Central memory CD4-positive, alpha-beta T cell (primary cell): ENCODE measurements around the gene SLC9A2.

Experiments
- DNase-seq: peaks from one replicate; pipeline ENCODE4 v3.0.0; 2022

Gene SLC9A2

DNA sequence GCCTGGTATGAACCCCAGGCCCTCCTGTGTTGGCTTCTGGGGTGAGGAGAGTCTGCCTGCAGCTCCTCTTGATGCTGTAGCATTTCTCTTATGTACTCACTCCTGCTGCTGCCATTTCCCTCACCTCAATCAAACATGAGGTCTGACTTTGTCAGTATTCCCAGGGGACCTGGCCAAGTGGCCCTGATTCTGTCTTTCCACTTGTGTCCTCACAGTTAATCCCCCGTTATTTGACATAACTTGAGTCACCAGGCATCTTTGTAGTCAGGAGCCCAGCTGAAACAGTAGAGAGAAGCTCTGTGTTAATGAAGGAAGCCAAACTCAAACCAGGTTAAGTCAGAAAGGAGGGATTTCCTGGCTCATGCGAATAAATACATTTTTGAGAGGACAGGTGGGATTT, 55.0 kb downstream of the SLC9A2 start:
- DNase-seq: no peak

DNA sequence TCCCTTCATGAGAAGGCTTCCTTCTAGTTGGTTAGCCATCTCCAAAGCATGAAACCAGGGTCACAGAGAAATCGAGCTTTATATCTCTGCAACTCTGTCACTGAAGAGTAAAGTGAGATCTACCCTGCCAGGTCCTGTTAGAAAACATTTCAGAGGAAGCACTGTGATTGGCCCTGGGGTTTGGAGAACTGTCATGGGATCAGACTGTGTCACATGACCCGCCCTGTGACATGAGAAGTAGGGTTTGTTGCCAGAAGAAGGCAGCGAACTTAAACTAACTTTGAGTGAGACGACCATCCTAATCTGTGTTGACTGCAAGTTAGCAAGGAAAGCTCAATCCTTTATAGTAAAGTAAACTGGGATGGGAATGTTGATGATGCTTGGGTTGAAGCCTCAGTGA, 55.5 kb downstream of the SLC9A2 start:
- no peak for DNase-seq

DNA sequence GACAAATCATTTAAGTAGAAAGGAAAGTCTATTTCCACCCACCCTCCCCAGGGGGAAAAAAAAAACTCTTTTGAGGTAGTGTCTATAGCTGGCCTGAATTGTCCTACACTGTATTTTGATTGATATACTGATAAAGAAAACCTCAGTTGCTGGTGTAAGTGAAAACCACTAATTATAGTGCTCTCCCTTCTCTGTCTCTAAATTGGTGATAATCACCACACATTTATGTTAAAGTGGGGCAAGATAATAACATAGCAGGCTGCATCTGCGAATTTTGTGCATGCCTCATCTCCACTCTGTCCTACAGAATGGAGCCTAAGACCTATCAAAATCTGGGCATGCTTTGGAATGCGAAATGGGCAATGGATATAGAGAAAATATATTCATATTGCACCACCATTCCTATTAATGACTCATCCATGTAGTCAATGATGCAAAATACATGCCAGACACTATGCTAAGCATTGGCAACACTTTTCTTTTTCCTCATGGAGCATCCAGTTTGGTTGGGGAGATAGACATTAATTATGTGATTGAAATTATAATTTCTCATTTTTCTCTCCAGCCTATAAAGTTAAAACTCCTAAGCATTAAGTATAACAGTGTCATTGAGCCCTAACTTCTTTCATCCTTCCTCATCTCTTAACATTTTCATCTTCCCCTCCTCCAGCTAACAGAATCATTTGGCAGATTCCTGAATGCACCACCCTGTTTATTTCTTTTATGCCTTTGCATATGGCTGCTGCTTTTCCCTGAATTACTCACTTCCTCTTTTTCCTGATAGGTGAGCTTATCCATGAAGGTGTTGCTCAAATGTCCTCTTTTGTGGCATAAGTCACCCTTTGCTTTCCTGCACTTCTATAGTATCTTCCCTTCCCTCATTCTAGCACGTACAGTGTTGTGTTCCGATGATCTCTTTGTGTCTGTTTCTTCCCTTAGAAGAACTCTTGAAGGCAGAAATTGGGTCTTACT, 58.2 kb downstream of the SLC9A2 start:
- no peak for DNase-seq

DNA sequence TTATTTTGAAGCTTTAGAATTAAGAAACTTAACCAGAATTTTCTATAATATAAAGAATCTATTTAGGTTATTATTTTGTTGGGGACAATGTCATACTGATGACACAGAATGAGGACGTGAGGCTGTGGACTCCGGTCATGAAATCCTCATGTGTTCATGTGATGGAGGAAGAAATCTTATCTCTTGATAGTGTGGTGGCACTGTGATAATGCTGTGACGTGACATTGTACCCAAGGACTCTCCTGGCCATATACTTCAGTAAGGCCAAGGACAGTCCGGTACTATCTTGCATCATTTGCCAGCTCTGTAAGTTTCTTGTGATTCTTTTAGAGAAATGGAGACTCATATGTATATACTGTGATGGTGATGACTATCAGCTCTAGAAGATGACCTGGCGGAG, 59.1 kb downstream of the SLC9A2 start:
- DNase-seq: no peak

DNA sequence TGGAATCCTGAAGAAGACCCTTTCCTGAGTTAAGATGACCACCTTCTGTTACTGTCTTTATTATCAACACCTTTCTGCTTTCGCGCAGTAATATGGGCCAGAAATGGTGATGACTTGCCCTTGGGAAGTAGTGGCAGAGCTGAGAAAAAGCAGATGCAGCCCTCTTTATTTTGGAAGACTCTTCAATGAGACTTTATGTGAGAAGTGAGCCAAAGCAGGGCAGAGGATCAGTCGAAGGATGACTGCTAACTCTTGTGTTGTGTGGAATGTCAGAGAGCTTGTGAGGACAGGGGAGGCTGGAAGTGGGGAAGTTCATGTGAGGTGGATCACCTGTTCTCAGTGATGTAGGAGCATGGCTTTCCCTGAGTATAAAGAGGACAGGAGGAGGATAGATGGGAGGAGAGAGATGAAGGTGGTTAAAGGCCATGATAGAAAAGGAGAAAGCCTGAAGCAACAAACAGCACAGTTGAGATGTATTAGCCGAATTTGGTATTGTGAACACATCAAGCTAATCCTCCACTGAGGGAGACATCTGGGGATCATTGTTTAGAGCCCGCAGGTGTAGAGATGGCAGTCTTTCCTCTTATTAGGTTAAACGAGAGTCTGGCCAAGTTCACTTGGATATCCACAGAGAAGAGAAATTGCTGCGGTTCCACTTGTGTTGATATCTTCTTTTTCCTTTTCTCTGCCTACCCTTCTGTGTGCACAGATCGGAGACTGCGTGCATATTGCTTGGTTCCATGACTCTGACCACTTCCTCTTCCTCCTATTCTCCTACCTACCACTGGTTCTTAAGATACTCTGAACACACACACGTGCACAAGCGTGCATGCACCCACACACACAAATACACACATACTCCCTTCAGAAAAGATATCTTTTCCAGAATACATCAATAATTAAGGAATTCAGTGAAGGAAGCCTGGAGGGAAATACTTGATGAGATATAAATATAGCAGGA, 67.4 kb downstream of the SLC9A2 start:
- no peak for DNase-seq

DNA sequence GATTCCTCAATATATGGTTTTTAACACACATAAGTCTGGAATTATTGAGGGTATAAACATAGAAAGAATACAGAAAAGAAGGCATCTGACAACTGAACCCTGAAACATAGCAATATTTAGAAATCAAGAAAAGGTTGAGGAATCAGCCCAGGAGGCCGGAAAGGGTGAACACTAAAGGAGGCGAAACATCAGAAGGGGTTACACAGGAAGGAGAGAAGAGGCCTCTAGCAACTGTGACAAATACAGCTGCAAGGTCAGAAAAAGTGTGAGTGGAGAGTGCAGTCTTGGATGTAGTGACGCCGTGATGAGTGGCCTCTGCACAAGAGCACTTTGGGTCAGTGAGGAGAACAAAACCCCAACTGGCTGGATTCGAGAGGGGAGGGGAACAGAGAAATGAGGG, 70.7 kb downstream of the SLC9A2 start:
- DNase-seq: no peak

DNA sequence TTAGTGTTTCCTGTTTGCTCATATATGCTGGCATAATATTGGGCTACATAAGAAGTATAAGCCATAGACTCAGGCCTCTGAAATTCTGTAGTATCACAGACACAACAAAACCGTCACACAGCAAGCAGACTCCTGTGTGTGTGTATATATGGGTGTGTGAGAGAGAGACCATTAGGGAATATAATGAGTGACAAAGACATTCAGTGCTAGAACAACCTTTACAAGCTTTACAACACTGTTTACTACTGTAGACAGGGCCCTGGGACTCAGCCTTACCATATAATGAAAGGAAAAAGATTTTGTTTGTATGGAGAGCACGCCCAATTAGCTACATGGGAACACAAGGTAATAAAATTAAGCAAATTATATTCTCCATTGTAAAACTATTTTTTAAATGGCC, 77.1 kb downstream of the SLC9A2 start:
- no peak for DNase-seq

DNA sequence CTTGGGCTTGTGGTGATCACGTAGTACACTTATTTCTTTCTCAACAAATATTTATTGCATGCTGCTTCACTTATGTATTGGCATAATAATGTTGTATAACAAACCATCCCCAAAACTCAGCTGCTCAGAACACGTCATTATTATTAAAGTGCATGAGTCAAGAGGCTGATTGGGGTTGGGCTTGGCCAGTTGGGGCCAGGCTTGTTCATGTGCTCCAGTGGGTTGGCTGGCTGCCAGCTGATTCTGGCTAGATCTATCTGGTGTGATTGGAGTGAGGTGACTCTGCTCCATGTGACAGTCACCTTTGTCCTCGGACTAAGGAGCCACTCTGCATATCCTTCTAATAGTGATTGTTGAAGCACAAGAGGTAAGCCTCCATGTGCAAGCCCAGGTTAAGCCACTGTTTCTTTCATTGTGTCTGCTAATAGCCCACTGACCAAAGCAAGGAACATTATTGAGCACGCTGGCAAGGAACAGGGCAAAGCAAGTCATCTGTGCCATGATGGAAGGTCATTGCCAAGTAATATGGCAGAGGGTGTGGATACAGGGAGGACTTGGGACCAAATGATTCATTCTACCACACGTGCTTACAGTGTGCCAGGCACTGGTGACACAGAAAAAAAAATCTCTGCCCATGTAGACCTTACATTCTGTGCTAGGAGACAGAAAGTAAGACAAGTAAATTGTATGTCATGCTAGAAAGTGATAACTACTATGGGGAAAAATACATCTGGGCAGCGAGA, 79.2 kb downstream of the SLC9A2 start:
- DNase-seq: no peak

DNA sequence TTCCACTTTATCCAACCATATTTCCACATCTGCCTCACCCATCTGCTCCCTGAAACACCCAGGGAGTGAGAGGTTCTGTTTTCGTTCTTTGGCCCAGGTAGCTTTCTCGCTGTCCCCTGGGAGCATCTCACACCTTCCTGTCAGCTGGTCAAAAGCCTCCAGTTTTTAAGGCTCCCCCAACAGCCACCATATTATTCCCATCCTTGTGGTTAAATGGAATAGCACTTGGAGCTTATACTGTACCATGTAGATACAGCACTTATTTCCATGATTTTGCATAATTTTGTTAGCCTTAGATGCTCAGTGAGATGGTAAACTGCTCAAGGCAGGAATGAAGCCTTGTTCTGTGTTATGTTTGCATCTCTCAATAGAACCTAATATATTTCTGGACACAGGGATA, 84.0 kb downstream of the SLC9A2 start:
- DNase-seq: no peak

DNA sequence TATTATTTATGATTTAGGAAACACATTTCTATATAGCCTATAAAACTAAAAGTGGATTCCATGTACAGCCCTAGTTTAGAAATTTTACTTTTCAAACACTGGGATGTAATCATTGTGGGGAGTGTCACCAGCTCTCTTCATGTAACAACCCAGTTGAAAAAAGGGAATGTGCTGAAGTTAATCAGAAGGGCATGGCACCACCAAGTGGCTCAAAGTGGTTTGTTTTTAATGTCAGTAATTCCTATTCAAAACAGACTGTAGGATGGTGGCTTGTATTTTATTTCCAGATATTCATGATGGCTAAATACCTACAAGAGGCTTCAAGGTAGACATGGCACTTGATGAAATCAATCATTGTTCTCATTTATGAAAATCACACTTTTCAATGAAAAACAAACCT, 84.4 kb downstream of the SLC9A2 start:
- DNase-seq: no peak

DNA sequence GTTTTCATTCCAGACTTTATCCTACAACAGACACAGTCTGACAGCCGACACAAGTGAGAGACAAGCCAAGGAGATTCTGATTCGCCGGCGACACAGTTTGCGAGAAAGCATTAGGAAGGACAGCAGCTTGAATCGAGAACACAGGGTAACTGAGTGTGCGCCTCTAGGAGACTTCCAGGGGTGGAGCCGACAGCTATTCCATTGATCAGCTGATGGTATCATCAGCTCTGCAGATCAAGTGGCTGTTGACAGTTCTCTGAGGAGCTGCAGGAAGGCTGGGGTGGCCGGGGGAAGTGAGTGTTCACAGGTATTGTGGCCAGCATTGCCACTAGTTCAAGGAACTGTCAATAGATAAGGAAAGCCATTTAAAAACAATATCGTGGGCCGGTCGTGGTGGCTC, 85.2 kb downstream of the SLC9A2 start:
- no peak for DNase-seq

DNA sequence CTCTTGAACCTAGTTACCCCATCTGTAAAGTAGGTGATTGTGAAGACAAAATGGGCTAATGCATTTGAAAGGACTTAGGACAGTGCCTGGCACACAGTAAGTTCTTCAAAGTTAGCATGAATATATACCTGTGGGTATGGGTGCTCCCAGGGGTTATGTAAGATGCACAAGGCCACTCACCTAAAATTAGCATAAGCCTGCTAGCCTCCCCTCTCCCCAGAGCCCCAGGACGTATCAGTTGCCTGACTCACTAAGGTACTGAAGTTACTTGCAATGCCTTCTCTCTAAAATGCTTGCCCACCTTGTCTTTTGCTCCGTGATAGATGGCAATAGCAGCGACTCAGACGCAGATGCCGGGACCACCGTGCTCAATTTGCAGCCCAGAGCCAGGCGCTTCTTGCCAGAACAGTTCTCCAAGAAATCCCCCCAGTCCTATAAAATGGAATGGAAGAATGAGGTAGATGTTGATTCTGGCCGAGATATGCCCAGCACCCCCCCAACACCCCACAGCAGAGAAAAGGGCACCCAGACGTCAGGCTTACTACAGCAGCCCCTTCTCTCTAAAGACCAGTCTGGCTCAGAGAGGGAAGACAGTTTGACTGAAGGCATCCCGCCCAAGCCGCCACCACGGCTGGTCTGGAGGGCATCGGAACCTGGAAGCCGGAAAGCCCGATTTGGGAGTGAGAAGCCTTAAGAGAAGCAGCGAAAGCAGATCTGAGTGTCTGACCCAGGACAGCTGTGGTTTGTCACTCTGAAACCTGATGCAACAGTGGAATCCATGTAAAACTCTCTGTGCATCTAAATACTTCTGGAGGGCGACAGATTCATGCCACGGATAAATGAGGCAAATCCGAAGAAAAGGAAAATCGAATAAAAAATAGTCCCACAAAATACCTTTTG, 88.7 kb downstream of the SLC9A2 start:
- DNase-seq: no peak

DNA sequence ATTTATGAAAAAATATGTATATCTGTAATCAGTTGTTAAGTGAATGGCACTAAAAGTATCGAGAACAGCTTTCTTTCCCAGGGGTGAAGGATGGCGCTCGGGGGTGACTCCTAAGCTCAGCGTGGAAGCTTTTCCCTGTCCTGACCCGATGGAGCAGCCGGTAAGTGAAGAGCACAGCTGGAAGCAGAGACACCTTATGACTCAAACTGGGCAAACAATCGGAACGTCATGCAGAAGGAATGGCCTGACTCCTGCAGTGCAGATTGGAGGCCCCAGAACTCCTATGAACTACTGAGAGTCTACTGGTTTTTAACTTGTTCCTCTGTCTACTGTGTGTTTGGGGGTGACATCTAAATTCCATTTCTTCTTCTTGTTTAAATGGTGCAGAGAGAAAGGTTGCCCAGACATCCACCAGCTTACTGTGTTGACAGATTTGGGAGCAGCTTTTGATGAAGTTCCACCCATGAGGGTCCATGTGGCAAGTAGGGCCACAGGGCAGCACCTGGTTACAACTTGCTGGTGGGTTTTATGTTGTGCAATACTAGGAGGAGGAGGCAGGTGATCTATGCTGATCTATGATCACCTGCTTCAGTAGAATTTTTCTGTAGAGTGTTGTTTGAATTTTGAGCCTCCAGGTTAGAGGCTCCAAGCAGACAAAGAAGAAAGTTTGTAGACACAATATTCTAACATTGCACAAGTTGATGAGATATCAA, 89.7 kb downstream of the SLC9A2 start:
- no peak for DNase-seq

DNA sequence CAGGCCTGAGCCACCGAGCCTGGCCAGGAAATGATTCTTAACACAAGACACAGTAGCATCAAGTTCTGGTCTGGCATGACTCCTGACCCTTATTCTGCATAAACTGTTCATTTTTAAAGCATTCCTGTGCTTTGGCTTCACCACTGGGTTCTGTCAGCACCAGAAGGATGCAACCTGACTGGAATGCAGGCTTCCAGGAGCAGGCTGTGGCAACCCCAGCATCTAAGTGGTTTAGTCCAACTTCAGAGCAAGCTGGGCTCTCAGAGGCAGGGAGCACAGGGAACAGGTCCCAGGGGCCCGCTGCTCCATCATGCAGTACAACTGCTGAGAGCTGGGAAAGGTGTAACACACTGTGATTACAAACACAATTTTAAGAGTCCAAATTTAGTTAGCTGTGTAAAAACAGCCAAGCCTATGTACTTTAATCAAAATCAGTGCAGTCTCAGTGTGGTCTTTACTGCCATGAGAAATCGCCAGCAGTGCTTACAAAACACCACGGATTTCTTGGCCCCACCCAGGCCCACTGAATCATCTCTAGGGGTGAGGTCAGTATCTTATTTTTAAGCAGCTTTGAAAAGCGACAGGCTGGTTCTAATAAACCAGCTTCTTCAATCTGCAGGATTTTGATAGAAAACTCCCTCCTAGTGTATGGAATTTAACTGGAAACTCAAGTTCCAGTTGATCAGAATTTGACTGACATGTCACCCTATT, 98.1 kb downstream of the SLC9A2 start:
- DNase-seq: no peak

DNA sequence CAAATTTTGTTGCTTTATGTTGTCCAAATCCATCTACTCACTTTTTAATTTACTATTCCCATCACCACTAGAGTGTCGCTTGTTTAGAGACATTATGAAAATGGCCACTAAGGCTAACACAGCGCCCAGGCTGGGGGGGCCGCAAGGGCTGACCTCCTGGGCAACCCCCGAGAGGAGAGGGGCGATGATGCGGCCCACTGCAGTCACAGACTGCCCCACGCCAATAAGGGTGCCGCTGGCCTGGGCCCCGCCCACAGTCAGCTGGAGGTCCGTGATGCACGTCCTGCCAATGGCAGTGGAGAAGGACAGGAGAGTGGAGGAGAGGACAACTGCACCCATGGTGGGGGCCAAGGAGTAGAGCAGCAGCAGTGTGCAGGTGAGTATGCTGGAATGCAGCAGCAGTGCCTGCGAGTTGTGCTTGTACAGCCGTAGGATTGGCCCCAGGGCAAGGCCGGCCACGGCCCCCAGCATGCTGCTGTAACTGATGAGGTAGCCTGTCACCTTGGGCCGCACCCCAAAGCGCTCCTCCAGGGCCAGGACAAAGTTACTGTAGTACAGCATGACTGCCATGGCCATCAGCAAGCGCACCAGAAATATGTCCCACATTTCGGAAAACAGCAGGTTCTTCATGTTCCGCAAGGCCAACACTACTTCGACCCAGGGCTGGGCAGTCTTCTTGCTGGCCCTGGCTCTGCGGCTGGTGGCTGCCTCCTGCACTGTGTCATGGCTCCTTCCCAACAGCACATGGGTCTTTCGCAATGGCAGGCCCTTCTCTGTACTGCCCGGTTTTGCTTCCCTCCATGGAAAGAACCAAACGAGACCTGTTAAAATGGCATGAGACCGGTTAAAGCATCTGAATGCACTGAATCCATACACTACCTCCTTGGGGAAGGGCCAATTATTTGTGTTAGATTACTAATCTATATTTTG, 99.3 kb downstream of the SLC9A2 start:
- DNase-seq: no peak

DNA sequence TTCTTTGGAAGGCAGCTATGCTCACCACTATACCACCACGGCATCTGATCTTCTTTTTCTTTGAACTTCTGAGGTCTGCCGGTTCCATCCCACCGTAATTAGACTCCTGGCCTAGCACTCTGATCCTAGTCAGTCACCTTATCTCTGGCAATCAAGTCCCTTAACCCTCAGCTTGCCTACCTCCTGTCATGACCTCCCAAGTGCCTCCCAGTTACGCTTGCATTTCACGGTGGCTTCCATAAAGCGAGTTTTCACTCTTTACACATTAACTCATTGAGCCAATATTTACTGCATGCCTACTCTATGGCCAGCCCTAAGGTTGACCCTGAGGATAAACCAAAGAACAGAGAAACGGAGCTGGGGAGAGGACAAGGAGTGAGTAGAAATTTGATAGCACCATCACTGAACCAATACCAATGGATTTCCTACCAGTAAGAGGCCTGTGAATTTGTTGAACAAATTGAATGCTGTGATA, 104.7 kb downstream of the SLC9A2 start:
- DNase-seq: no peak

DNA sequence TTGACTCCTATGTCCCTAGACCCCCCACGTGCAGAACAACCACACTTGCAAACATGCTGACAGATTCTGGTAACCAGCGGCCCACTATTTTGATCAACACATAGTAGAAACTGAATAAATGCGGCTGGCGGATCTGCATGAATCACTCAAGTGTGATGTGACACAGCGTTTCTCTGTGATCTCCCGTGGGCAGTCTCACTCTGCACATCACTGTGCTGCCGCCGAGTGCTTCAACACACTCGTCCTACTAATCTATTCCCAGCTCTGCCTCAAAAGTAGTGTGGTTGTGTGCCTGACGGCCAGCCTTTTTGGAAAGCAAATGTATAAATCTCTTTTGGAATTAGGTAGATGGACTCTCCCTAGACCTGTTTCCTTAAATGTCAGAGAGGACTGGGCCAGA, 105.2 kb downstream of the SLC9A2 start:
- DNase-seq: no peak

DNA sequence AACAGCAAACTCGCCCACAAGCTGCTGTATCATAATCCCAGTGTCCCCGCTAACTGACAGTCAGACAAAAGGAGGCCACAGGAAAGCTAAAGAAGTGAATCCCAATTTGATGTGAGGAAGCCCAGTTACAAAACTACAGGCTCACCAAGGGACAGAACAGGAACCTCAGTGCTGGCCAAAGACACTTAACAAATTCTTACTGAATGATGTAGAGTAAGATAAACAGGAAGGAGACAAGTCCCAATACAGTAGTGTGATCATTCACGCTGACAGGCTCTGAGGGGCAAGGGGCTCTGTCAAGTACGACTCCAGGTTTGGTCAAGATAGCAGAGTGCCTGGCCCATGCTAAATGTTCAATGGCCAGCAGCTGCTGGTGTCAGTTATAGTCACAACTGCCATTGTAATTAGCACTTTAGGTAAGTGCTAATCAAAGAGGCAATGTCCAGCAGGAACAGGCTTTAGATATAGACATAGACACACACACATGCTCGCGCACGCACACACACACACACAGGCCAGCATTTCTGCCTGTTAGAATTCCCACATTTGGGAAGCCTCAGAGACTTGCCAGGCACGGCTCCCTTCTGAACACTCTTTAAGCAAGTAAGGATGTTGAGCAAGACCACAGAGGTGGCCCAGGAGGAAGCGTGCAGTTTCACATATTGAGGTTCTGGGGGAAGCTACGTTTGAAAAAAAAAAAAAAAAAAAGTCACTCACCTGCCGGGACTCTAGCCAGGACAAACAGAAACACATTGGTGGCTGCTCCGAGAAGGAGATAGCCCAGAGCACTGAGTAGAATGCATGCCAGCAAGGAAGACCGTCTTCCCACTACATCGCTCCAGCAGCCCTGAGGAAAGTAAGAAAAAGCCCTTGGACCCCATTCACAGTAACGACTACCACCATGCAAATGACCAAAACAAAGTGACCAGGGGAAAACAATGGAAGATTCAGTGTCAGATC, 107.1 kb downstream of the SLC9A2 start:
- DNase-seq: no peak
